Activated T-cell treated with anti-CD3 and anti-CD28 coated beads for 4 hours (primary cell): ENCODE results near the gene GIPC2.

Source experiments
- DNase-seq: peaks from one replicate; pipeline ENCODE4 v3.0.0-alpha.2; 2020

The GIPC2 gene

GRCh38 chr1:78155121-78155520, 109.4 kb downstream of the GIPC2 start:
- no peak for DNase-seq

- no peak for DNase-seq
Measured at GRCh38 chr1:78156805-78157521, 111.2 kb downstream of the GIPC2 start.

DNA sequence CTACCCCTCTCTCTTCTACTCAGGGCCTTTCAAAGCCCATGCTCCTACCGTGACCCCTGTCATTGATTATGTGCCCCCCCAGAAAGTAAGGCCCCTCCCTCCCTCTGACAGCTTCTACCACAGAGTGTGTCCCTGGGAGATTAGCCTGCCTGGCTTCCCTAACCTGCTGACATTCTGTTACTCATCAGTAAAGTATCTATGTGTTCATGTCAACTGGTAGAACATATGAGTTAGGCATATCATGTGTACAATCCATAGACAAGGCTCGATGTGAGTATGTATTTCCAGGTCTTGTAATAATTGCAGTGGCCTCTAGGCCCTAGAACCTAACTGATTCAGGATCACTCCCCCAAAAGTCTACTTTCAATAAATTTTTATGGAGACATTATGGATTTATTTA, 120.0 kb downstream of the GIPC2 start:
- no peak for DNase-seq

- DNase-seq: no peak
Measured at GRCh38 chr1:78168306-78168705, 122.5 kb downstream of the GIPC2 start.

DNA sequence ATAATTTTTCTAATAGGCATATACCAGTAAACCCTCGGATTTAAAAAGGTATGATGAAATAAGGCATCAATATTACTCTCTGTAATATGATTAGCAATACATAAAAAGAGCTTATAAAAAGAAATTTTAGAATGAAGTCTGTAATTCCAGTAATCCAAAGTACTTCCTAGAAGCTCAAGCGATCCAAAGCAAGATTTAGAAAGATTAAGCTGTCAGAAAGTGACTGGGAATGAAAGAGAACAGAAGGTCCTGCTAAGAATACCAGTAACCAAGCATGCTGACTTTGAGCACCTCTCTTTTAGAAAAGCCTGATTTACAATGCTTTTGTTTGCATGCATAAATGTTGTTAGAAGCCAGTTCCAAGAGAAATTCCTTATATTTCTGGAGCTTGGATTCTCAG, 125.1 kb downstream of the GIPC2 start:
- DNase-seq: no peak

GRCh38 chr1:78171736-78172590, 126.2 kb downstream of the GIPC2 start:
- no peak for DNase-seq

- no peak for DNase-seq
Measured at GRCh38 chr1:78176448-78176847, 130.7 kb downstream of the GIPC2 start.

DNA sequence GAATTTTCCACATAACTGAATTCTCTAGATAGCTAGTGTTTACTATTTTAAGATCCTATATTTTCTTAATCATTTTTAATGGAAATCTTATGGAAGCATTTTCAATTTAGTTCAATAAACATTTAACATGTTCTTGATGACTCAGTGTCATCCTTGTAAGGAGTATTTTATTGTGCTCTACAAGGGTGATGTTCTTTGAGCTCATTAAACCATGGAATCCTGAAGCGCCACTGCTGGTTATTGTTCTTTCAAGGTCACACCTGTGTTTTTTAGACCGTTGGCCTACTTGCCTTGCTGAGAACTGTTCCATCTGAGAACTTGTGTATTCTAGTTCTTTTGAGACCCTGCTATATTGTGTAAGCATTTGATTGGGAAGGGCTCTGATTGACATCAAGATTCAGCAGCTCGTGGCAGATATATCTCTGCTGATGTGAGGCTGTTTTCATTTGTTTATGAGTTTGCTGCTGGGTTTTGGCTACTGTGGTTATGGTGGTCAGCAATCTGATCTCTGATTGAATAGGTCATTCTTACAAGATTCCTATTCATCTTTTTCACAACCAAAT, 132.0 kb downstream of the GIPC2 start:
- no peak for DNase-seq

GRCh38 chr1:78178816-78179215, 133.1 kb downstream of the GIPC2 start:
- no peak for DNase-seq

DNA sequence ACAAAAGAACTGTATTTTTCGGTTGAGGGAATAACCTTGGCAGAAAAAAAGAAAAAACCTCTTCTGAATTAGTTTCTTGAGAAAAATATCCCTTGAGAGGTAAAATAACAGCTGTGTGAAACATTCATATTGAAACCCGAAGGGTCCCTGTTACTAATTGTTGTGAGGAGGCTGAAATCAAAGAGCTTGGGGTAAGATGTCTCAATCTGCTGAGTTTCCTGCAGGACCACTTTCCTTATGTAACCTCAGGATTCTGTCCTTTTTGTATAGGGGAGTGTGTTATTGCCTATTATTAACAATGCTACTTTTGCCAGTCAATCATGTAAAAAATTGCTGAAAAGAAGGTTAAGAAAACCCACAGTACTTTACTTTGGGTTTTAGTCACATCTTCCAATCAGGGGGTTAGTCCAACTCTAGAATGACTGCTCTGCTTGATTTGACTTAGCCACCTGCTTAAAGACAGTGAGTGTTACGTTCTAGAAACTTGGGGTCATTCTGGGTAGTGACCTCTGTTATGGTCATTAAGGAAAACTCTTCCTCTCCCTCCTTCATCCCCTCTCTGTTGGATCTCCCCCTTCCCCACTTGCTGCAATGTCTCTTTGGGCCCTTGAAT, 138.8 kb downstream of the GIPC2 start:
- DNase-seq: no peak
